Activated CD4-positive, alpha-beta T cell treated with anti-CD3 and anti-CD28 coated beads, Interleukin-2, amount 50 U/mL, for 48 hours (primary cell): ENCODE measurements around the gene CTAGE4.
"Not testable (repeated sequence)": the region's sequence is repeated elsewhere in the genome, so short reads cannot be mapped to it uniquely, and the experiment has no call there.

Experiments
- DNase-seq, 2 experiments: peaks; one replicate each; pipeline ENCODE4 v3.0.0-alpha.2; 2020

CTAGE4 gene

DNA sequence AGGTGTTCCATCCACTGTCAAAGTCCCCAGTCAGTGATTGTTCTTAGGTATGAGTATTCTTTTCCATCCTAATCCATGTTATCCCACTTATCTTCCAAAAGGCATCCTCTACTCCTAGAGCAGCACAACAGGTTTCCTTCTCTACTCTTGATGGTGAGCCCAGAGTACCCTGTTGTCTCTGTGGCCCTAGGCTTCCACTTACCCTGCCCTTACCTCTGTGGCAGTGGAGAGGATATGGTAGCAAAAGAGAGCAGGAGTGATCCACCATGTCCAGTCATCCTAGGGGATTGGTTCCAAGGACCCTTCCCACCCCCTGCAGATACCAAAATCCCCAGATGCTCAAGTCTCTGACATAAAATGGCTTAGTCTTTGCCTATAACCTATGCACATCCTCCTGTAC is 33.9 kb downstream of the CTAGE4 start:
- DNase-seq = not testable (repeated sequence)

DNA sequence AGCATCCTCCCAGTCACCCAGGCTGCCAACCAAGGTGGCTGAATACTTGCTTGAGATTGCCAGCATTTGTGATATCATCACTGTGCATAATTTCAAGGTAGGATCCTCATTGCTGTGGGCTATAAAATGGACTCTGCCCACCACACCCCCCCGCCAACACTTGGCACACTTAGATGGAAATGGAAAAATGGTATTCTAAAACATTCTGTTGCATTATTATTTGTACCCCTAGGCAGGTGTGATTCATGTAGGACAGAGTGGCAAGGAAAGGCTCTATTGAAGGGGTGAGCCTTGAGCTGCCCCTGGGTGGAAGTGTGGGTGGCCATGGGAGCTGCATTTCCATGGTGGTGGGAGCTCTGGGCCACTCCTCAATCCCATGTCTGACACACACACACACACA is 35.3 kb downstream of the CTAGE4 start:
- DNase-seq = not testable (repeated sequence)

DNA sequence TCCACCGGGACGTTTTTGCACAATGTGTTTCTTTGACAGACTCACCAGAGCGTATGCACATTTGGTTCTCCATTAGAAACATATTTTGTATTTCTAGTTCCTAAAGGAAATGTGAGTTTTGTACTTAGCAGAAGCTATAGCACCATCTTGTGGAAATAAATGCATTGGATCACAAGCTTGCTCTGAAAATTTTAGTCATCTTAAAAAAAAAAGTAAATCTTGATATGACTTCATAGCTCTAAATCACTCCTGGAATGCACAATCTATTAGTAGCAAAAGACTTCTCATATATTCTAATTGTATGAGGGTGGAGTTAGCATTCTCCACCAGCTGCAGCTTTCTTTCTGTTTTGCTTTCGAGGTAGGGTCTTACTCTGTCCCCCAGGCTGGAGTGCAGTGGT is 35.9 kb downstream of the CTAGE4 start:
- not testable (repeated sequence) for DNase-seq

GRCh38 chr7:144220531-144220930 is 37.3 kb downstream of the CTAGE4 start:
- not testable (repeated sequence) for DNase-seq

DNA sequence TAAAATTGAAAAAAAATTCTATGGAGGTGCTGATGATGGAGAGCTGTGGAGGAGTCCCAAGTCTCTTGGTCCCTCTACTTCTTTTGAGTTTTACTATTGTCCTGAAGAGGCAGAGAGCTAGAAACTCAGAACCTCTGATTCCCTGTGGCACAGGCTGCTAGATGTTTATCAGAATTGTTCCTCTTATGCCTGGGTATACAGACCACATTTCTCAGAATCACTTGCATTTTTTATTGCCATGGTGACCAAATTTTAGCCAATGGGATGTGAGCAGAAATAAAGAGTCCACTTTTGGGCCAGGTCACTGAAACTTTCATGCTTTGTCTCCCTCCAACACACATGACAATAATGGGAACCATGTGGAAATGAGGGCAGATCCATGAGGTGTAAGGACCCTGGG is 40.4 kb downstream of the CTAGE4 start:
- not testable (repeated sequence) for DNase-seq

- not testable (repeated sequence) for DNase-seq
These were observed 43.6 kb downstream of the CTAGE4 start for GRCh38 chr7:144226866-144227265.

- DNase-seq = not testable (repeated sequence)
These were observed 45.5 kb downstream of the CTAGE4 start for GRCh38 chr7:144228810-144229209.

DNA sequence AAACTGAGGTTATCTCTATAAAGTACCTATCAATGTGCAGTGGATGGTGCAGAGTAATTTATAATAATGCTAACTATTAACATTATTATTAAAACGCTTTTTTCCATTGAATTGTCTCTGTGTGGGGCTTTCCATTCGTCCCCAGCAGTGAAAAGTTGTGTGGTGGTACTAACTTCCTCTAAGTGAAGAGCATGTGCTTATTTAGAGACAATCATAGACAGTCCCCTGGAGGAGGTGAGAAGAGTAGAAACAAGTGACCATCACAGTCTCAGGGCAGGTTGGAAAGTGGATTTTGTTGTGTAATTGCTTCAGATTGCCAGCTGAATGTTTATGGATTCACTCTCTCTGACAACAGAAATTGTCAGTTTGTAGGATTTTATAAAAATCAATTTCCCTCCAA is 47.8 kb downstream of the CTAGE4 start:
- DNase-seq = not testable (repeated sequence)

- not testable (repeated sequence) for DNase-seq
These were observed 49.8 kb downstream of the CTAGE4 start for GRCh38 chr7:144233039-144233438.
